Right kidney (tissue), 9 donors: Measurements from ENCODE around the gene BOD1.

ENCODE experiments used
- DNase-seq: peaks from one replicate; pipeline ENCODE4 v3.0.0-alpha.2; 2016
- long read RNA-seq, 8 donors: transcript quantifications; one replicate each; lab custom pipeline, GENCODE V29; 2026

The BOD1 gene
- long read RNA-seq, donor 1, transcript BOD1-207 (2 exons, 736 nt): minor isoform, 8 of 53 reads
- long read RNA-seq, donor 1, transcript BOD1-202 (4 exons, 1,562 nt): major isoform, 34 of 53 reads
- long read RNA-seq, donor 1, partial matches to known transcripts: 0 of 53 reads
- long read RNA-seq, donor 1, other reads (novel, unspliced or antisense): 5 of 53 reads
- long read RNA-seq, donor 2, transcript BOD1-202 (4 exons, 1,562 nt): major isoform, 23 of 29 reads
- long read RNA-seq, donor 2, transcript BOD1-207 (2 exons, 736 nt): minor isoform, 5 of 29 reads
- long read RNA-seq, donor 2, partial matches to known transcripts: 0 of 29 reads
- long read RNA-seq, donor 2, other reads (novel, unspliced or antisense): 0 of 29 reads
- long read RNA-seq, donor 3, transcript BOD1-207 (2 exons, 736 nt): minor isoform, 6 of 21 reads
- long read RNA-seq, donor 3, transcript BOD1-202 (4 exons, 1,562 nt): major isoform, 15 of 21 reads
- long read RNA-seq, donor 3, partial matches to known transcripts: 0 of 21 reads
- long read RNA-seq, donor 3, other reads (novel, unspliced or antisense): 0 of 21 reads
- long read RNA-seq, donor 4, transcript BOD1-202 (4 exons, 1,562 nt): major isoform, 24 of 29 reads
- long read RNA-seq, donor 4, partial matches to known transcripts: 0 of 29 reads
- long read RNA-seq, donor 4, other reads (novel, unspliced or antisense): 0 of 29 reads
- long read RNA-seq, donor 5, transcript BOD1-202 (4 exons, 1,562 nt): major isoform, 41 of 45 reads
- long read RNA-seq, donor 5, partial matches to known transcripts: 0 of 45 reads
- long read RNA-seq, donor 5, other reads (novel, unspliced or antisense): 0 of 45 reads
- long read RNA-seq, donor 6, transcript BOD1-202 (4 exons, 1,562 nt): major isoform, 16 of 29 reads
- long read RNA-seq, donor 6, partial matches to known transcripts: 8 of 29 reads
- long read RNA-seq, donor 6, other reads (novel, unspliced or antisense): 0 of 29 reads
- long read RNA-seq, donor 7, transcript BOD1-202 (4 exons, 1,562 nt): major isoform, 57 of 84 reads
- long read RNA-seq, donor 7, transcript BOD1-206 (2 exons, 814 nt): minor isoform, 7 of 84 reads
- long read RNA-seq, donor 7, transcript BOD1-207 (2 exons, 736 nt): minor isoform, 12 of 84 reads
- long read RNA-seq, donor 7, partial matches to known transcripts: 5 of 84 reads
- long read RNA-seq, donor 7, other reads (novel, unspliced or antisense): 0 of 84 reads
- long read RNA-seq, donor 8, transcript BOD1-202 (4 exons, 1,562 nt): major isoform, 39 of 44 reads
- long read RNA-seq, donor 8, partial matches to known transcripts: 0 of 44 reads
- long read RNA-seq, donor 8, other reads (novel, unspliced or antisense): 0 of 44 reads

DNA sequence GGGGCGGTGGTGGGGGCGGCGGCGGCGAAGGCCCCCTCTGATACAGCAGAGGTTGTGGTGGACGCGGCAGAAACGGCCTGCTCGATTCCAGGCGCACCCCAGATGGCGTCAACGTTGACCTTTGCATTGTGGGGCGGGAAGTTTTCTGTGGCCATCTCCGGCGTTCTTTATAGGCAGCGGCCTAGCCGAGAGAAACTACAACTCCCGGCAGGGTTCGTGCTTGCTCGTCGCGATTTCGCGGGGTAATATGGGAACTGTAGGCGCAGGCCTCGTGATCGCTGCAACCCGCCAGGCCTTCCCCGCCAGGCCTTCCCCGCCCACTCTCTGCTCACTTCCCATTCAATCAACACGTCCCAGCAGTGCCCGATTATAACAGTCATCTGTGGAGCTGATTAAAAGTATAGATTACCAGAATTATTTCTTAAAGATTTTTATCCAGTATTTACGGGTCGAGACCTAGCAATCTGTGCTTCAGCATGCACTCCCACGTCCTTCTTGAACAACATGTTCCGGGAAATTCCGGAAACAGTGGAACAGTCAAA, at the start of gene BOD1:
Gene BOD1, minus strand, starts transcription at position 74 of the 542 bp plus-strand sequence. CDS start 214 bp downstream, outside the sequence.
- DNase-seq: peak; percentile 87

DNA sequence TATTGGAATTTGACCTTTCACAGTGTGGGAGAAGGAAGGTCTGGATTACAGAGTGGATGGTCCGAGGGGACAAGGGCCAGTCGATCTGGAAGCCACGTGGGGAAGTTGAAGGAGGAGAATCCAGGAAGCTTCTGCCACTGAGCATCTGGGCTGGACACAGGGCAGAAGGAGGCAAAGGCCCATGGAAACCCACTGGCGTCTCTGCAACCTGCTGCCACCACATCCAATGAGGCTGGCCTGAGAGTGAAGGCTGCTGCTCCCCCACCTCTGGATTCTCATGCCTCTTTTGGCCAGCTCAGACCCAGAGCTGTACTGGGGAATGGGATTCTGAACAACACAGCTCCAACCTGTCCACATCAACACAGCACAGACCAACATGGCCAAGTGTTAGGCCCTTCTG, 48.9 kb upstream of the BOD1 start:
- DNase-seq: no peak

DNA sequence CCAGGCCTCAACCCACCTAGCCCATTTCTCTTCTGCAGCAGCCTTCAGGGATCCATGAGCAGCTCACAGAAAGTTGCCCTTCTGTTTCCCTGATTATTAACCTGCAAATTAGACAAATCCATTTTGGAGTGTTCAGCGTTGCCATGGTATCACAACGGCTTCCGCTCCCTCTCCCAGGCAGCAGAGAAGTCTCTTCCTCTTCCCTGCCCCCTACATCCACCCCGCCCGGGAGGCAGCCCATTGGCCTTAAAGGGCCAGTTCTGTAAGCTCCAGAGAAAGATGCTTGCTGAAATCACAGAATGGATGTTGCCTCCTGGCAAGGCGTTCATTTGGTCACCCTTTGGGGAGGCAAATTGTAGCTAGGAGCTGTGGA, 47.7 kb upstream of the BOD1 start:
- DNase-seq: no peak

DNA sequence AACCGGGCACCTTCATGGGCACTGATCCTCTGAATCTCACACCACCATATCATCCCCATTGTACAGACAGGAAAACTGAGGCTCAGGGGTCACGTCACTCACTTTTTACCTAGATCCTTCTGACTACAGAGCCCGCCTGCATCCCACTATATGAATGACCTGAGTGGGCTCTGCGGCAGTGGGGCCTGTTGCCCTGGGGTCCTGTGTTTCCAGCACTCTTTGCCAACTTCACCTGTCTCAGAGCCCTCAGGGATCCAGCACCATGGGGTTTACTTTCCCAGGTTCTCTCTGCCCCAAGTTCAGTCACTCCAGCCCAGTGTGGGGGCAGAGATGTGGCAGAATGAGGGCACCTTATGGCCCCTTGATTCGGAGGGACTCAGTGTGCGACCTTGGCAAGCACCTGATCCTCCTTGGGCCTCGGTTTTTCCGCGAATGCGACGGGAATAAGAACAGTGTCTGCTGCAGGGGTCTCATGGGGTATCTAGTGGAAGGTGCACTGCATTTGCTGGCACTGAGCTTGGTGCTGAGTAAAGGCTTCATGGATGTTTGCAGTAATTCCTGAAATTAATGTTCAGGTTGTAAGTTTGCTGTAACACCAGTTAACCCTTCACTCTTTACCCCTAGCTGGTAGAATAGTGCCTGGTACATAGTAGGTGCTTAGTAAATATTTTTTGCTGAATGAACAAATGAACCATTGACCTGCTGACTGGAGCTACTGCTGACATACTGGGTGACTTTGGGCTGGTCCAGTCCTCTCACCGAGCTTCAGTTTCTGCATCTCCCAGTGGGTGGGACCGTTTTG, 47.1 kb upstream of the BOD1 start:
- DNase-seq: no peak

DNA sequence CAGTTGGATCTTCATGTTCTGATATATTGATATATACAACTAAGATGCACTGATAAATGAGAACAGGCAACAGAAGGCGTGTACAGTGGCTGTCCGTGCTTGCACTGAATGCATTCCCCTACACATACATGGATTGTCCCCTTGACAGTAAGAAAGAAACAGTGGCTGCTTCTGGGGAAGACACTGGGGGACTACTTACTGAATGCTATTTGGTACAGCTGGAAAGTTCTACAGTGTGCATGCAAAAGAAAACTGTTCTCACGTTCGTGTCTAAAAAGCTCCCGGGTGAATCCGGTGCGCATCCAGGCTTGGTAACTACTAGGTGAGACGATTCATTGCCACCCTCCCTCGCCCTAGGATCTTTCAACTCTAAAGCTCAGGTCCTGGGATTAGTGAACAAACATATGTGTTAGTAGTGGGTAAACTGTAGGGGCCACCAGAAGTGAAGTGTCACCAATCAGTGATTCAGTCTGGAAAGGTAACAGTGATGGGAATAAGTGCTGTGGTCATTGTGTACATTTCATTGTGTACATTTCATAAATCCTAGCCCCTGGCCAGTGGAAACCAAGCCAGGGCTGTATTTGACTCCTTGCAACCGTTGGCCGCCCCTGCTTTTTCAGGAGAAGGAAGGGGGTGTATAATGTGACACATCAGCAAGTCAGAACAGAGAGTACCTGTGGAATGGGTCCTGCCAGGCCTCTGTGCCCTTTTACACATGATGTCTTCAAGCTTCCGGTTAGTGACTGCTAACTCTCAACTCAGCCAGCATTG, 46.3 kb upstream of the BOD1 start:
- no peak for DNase-seq

DNA sequence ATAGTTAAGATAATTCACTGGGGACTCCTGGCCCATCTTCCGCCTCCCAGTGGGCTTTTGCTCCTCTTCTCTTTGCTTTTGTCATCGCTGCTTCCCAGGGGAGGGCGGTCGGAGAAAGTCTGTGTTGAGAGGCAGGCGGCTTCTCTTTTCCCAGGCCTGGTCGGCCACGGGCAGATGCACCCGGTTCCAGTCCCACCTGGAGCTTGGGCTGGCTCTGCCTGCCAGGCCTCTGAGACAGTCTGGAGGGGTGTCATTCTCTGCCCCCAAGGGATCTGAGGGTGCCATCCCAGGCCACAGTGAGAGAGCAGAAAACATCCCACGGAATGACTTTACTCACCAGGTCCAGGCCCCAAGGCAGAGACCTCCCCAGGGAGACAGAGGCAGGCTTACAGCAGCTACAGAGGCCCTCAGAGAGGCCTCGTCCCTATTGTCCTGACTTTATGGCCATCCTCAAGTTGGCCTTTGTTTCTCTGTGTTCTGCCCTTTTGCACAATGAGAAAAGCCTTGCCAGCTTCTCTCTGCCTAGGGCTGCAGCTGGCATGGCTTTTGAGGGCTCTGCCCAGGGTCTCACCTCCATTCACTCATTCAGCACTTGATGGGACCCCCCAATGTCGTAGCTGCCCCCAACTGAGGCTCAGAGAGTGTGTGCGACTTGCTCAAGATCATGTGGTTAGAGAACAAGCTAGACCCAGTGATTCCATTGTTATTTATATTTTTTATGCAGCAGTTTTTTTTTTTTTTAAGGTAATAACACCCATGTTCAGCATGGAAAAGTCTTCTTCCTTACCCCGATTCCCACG, 44.2 kb upstream of the BOD1 start:
- DNase-seq: no peak

DNA sequence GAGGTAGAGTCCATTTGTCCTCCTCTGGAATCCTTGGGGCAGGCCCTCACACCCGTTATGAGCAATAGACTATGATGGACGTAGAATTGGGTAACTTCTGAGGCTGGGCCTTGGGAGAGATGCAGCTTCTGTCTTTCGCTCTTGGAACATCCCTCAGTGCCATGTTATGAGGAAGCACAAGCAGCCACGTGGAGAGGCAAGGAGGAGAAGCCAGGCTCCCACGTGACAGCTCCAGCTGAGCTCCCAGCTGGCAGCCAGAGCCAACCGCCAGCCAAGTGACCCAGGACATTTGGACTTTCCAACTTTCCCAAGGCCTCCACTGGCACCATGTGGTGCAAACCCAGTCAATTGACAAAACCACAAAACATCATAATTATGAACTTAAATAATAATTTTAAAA, 43.0 kb upstream of the BOD1 start:
- DNase-seq: no peak

DNA sequence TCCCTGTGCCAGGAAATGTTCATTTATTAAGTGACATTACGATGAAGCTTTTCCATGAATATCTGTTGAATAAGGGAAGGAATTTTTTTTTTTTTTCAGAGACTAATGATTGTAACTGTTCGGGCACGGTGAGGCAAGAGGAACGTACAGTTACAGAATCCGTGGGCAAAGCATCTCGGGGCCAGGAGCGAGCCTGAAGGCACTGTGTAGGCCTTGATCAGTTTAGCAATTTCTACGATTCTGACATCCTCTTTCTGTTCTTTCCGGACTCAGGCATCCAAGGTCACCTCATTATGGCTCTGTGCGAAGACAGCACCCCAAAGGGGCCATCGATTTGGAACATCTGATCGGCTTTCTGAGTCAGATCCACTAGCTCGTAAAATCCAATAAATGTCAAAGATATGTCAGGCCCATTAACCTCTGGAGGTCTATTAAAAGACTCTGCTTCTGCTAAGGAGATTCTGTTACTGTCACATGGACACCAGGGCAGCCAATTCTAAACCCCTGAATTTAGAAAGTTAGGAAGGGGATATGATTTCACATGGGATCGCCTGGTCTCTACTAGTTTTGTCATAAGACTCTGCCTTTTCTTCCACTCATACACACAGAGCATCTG, 41.4 kb upstream of the BOD1 start:
- DNase-seq: no peak

DNA sequence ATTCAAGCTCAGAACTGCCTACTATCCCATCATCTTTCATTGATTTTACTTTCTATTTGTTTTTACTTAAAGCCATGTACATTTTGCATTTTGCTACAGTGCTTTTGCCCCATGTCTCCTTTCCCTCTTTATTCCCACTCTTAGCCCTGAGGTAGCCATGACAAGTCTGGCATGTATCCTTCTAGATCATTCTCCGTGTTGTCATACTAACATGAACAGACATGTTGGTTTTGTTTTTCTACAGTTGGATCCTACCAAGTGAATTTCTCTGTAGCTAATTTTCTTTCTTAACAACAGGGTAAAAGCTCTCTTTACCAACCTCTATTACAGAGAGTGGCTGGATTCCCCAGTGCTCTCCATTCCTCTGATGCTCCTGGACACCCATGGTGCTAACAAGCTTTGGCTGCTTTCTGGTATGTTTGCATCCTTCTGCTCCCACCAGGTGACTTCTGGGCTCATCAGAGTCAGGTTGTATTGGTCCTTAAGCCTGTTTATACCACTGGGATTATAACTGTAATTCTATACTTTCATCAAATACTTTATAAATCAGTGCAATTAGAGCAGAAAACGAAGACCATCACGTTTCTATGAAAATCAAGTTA, 38.8 kb upstream of the BOD1 start:
- no peak for DNase-seq

DNA sequence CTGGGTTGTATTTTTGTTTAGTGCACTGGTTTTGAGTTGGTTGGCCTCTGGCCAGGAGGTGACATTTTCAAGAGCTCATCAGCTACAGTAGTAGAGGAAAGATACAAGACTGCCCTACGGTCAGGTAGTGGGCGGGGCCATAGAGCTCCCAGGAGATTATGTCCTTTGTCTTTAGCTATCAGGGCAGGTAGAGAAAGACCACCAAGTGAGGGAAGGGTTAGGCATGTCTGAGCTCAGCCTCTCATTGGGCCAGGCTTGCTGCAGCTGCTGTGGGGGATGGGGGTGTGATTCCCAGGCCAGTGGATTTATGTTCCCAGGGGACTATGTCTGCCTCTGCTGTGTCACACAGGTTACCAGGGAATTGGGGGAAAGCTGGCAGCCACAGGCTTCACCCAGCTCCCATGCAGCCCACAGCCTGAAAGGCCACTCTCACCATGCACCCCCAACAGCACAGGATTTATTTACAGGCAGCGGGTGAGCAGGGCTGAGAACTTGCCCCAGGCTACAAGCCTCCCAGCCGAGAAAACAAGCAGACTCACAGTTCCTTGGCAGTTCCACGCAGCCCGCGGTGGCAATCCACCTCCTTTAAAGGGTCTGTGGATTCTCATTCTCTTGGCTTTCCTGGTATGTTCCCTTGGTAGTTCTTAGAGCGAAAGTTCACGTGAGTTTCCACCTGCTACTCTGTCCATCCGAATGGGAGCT, 37.5 kb upstream of the BOD1 start:
- no peak for DNase-seq

DNA sequence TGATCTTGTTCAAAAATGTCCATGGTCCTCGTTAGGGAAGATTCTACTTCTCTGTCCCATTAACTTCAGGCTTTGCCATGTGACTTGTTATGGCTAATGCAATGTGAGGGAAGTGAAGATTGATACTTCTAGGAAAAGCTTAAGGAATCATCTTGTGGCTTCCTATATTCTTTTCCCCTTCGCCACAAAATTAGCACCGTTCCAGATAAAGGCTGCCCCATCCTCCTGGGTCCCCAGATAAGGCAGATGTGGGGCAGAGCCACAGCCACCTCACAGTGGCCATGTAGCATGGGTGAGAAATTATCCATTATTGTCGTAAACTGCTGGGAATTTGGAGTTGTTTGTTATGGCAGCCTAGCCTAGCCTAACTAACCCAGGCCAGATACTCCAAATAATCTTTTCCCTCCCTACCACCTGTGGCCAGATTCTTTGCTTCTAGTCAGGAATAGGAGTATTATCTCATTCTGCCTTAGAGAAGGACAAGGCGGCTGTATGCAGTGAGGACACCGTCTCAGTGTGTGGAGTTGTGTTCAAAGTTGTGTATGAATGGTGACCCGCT, 31.9 kb upstream of the BOD1 start:
- DNase-seq: no peak

DNA sequence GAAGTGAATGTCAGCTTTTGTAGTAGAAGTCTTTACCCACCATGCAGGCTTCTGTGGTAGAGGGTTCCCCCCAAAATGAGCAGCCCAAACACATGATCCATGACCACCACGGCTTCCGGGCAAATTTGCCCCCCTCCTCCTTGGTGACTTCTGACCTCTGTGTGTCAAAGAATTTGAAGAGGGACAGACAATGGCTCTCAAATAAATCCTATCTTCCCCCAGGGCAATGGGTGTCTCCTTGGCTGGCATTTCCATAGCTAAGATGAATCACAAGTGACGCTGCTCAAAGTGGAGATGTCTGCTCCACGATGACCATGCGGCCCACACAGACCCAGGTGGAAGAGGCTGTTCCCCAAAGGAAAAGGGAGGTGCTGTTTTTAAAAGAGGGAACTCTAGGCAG, 30.2 kb upstream of the BOD1 start:
- DNase-seq: no peak

DNA sequence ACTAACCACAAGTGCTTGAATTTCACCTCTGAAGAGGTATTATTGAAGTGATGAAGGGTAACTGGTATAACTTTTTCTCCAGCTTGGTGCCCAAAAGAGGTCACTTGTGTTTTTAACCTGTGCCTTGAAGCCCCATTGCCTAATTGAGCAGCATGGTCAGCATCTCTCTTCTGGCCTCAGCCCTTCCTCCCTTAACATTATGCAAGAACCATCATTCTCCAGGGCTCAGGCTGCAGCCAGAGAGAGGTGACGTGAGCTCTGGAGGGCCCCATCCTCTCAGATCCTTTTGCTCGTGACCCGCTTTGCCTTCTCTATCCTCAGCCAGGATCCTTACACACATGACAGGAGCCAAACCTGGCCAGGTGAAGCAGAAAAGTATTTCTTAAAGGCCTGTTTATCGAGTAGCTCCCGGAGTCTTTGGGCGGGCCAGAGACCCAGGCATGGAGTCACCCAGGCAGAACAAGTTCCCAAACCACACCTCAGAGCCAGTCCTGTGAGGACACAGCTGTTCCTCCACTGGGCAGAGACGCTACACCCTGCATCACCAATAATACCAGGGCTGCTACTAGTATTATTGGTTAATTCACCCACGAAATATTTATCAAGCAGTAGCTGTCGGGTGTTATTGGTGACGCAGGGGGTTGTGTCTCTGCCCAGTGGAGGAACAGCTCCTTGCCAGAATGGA, 29.6 kb upstream of the BOD1 start:
- no peak for DNase-seq

DNA sequence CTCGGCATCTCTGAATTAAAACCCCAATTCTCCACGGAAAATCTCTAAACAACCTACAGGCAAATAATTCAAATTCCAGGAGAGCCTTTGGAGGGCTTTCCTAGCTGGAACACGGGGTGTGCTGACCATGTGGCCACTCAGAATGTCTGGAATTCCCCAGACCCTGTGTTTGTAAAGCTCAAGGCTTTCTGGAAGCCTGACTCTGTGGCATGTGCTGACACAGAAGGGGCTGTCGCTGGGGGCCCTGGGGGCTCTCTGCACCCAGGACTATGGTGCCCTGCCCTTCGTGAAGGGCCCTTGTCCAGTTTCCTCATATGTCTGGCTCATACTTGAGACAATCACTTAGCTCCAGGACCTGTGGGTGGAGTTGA, 29.0 kb upstream of the BOD1 start:
- DNase-seq: peak; percentile 31

DNA sequence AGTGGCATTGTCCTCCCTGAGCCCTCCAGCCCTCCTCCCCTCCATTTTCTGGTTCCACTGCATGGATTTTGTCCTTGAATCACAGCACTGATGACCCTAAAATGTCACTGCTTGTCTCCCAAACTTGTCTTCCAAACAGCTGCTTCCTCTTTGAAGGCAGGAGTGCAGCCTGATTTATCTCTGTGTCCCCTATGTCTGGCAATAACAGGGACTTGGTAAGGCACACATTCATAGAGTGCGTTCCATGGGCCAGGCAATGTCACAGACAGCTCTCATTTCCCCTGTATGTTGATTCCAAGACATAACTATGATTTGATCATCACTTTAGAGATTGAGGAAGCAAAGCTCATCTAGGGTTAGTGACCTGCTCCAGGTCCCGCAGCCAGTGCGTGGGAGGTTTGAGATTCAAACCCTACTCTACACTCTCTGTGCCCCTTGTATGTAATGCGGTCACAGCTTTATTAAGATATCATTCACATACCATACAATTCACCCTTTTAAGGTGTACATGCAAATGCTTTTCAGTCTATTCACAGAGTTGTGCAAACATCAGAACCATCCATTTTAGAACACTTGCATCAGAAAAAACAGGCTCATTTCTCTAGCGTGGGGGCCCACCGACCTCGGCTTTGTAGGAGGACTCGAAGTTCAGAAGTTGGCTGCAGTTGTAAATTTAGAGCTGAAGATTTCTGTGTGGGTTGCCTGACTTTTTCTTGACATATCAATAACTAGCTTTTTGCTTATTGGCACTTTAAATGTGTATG, 28.4 kb upstream of the BOD1 start:
- no peak for DNase-seq

DNA sequence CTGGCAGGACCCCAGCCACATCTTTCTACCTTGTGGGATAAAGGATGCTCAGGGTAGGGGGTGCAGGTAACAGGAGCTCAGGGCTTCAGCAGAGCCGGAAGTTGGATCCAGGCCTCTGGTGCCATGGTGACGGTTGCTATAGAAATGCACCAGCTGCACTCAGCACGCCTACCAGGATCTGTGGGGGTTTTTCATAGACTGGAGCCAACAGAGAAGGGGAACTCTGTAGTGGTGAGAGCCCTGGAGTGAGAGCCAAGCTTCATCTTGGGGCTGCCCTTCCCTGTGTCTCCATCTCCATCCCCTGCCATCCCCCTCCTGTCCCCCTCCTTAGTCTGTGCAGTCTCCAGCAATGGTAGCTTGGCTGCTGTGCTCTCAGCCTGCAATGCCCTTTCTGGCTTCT, 27.5 kb upstream of the BOD1 start:
- DNase-seq: no peak
